ENCODE measurements around the gene ERBB4.

DNA sequence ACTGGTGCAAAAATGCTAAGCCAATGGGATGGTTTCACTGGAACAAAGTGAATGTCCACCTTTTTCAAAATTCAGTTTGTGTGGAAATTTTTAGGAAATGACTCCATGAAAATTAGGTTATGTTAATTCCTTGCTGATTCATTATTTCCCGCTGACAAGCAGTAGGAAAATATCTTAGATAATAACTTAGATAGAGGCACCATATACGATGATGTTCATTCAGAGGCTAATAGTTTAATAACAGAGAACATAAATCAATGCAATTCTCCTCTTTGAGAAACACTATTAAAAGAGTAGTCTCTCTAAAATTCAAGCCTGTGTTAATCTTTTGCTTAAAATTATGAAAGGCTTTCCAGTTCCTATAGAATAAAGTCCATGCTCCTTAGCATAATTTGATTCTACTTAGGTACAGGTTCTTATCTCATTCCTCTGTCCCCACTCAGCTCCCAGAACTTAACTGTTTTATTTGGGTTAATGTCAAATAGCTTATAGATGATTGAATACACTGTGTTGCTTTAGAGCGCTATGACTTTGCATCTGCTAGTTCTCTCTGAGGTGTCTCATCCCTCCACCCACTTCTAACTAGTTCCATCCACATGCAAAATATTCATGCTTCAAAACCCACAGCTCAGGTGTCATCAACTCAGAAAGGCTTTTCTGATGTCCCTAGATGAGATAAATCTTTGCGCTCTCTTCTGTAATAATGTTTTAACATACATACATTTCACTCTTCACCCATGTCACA lies 503.6 kb downstream of the ERBB4 start:
- TF ChIP-seq, protein P1, sequence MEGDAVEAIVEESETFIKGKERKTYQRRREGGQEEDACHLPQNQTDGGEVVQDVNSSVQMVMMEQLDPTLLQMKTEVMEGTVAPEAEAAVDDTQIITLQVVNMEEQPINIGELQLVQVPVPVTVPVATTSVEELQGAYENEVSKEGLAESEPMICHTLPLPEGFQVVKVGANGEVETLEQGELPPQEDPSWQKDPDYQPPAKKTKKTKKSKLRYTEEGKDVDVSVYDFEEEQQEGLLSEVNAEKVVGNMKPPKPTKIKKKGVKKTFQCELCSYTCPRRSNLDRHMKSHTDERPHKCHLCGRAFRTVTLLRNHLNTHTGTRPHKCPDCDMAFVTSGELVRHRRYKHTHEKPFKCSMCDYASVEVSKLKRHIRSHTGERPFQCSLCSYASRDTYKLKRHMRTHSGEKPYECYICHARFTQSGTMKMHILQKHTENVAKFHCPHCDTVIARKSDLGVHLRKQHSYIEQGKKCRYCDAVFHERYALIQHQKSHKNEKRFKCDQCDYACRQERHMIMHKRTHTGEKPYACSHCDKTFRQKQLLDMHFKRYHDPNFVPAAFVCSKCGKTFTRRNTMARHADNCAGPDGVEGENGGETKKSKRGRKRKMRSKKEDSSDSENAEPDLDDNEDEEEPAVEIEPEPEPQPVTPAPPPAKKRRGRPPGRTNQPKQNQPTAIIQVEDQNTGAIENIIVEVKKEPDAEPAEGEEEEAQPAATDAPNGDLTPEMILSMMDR (IDR thresholded peaks at IDR 0.05; ENCODE audit: control extremely low read depth in 1 of 3, insufficient read depth in 1 of 3, low read depth in 1 of 3, low read length in 3 of 3): no peak
- TF ChIP-seq, protein P2, sequence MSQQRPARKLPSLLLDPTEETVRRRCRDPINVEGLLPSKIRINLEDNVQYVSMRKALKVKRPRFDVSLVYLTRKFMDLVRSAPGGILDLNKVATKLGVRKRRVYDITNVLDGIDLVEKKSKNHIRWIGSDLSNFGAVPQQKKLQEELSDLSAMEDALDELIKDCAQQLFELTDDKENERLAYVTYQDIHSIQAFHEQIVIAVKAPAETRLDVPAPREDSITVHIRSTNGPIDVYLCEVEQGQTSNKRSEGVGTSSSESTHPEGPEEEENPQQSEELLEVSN (IDR thresholded peaks at IDR 0.05): no peak
- TF ChIP-seq EZH2 (IDR thresholded peaks at IDR 0.05; ENCODE audit: low read depth, low read length, severe bottlenecking): no peak
- TF ChIP-seq POLR2AphosphoS5 (IDR thresholded peaks at IDR 0.05; ENCODE audit: low read depth, low read length): no peak
- no peak for TF ChIP-seq RAD21 (IDR thresholded peaks at IDR 0.05 in 1 of 2, conservative IDR thresholded peaks at IDR 0.05 in 1 of 2; ENCODE audit: low read depth in 2 of 2, low read length in 2 of 2)
- no peak for TF ChIP-seq NANOG (IDR thresholded peaks at IDR 0.05; ENCODE audit: insufficient read depth, low read depth, low read length, poor library complexity, severe bottlenecking)
- TF ChIP-seq CEBPB (IDR thresholded peaks at IDR 0.05; ENCODE audit: low read depth, low read length): no peak
- TF ChIP-seq POLR2A (IDR thresholded peaks at IDR 0.05; ENCODE audit: control extremely low read depth in 1 of 2, low read depth in 2 of 2, low read length in 2 of 2): no peak
- no peak for TF ChIP-seq ZNF274 (IDR thresholded peaks at IDR 0.05; ENCODE audit: borderline replicate concordance, extremely low read depth, low read length)
- no peak for TF ChIP-seq EP300 (IDR thresholded peaks at IDR 0.05; ENCODE audit: borderline replicate concordance in 1 of 2, low read depth in 2 of 2, low read length in 2 of 2)
- TF ChIP-seq NRF1 (IDR thresholded peaks at IDR 0.05; ENCODE audit: low read depth, low read length): no peak
- no peak for TF ChIP-seq RNF2 (IDR thresholded peaks at IDR 0.05; ENCODE audit: borderline replicate concordance, low read depth, low read length, missing control alignments, poor library complexity, severe bottlenecking)
